ENCODE data around the gene MDC1. TPM values are rescaled to one million over a fixed set of nuclear protein-coding genes. Genes with fewer than 3 reads are reported as not detected.

Gene MDC1
- total RNA-seq, 1 donor from 2014 or later, result 58.5 TPM

DNA sequence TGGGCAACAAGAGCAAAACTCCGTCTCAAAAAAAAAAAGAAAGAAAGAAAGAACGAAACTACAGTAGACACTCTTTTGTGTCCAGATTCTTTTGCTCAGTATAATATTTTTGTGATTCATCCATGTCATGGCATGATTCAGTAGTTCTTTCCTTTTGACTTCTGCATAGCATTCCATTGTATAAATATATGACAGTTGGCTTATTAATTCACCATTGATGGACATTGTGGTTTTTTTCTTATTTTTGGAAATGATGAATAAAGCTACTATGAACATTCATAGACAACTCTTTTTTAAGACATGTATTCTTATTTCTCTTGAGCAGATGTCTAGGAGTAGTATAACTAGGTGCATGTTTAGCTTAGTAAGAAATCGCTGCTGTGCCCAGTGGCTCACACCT lies 37.5 kb upstream of the MDC1 start:
- Mint-ChIP-seq H3K4me3 (ENCODE audit: low read depth) (no peak overlapping the region), H3K4me1 (ENCODE audit: low read depth) (peaks cover 14% of the 10 kb centered on the region), H3K36me3 (ENCODE audit: insufficient read depth) (no peaks in the 10 kb centered on the region), H3K27ac (no peak overlapping the region), H3K9me3 (ENCODE audit: low read depth) (no peaks in the 10 kb centered on the region), H3K27me3 (no peaks in the 10 kb centered on the region)
- TF ChIP-seq, protein P1, sequence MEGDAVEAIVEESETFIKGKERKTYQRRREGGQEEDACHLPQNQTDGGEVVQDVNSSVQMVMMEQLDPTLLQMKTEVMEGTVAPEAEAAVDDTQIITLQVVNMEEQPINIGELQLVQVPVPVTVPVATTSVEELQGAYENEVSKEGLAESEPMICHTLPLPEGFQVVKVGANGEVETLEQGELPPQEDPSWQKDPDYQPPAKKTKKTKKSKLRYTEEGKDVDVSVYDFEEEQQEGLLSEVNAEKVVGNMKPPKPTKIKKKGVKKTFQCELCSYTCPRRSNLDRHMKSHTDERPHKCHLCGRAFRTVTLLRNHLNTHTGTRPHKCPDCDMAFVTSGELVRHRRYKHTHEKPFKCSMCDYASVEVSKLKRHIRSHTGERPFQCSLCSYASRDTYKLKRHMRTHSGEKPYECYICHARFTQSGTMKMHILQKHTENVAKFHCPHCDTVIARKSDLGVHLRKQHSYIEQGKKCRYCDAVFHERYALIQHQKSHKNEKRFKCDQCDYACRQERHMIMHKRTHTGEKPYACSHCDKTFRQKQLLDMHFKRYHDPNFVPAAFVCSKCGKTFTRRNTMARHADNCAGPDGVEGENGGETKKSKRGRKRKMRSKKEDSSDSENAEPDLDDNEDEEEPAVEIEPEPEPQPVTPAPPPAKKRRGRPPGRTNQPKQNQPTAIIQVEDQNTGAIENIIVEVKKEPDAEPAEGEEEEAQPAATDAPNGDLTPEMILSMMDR (IDR thresholded peaks at IDR 0.05; ENCODE audit: unreplicated experiment), result no peak
- DNase-seq (ENCODE audit: low spot score, unreplicated experiment), result no peak

DNA sequence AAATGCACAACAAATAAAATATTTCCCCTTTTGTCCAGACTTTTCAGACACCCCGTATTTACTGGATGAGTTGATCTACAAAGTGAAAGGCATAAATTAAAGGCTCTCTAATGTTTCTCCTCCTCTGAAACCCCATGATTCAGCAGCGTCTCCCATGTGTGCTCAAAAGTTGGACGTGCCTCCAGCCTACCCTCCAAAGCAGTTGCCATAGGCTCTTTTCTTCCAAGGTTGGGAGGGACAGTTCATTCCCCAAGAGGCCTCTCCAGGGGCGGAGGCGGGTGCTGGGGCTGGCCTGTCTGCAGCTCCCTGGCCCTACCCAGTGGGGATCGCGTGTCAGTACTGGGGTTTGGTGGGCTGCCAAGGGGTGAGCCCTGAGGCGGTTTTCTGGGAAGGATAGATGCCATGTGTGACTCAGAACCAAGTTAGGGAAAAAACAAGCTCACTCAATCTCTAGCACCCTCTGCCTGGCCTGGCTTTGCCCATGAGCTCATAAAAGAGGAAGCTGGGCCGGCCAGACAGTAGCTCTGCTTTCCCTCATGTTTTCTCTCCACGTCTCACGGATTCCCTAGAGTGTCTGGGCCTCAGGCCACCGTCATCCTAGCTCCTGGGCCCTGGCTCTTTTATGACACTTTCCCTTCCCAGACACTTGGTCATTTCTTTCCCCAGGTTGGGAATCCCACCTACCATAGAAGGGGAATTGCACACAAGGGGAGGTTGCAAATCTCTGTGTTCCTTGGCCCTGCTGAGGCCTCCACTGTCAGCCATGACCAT lies 35.3 kb upstream of the MDC1 start:
- peaks cover 27% of the 10 kb centered on the region for H3K4me1 Mint-ChIP-seq (ENCODE audit: low read depth)
- no peak for DNase-seq (ENCODE audit: low spot score, unreplicated experiment)
- TF ChIP-seq, protein P1 (IDR thresholded peaks at IDR 0.05; ENCODE audit: unreplicated experiment), result no peak
- no peak overlapping the region for H3K4me3 Mint-ChIP-seq (ENCODE audit: low read depth)
- H3K27ac Mint-ChIP-seq, result no peak overlapping the region
- H3K27me3 Mint-ChIP-seq, result no peaks in the 10 kb centered on the region
- no peaks in the 10 kb centered on the region for H3K36me3 Mint-ChIP-seq (ENCODE audit: insufficient read depth)
- no peaks in the 10 kb centered on the region for H3K9me3 Mint-ChIP-seq (ENCODE audit: low read depth)

DNA sequence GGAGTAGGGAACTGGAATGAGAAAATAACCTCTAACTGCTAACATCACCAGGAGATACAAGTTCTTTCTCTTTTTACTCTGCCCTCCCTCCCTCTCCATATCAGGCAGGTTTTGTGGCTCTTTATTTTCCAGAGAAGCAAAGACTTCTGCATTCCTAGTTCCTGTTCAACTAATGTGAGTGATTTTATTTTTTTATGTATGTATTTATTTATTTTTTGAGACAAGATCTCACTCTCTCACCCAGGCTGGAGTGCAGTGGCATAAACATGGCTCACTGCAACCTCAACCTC lies 33.2 kb upstream of the MDC1 start:
- DNase-seq (ENCODE audit: low spot score, unreplicated experiment), result no peak
- H3K27ac Mint-ChIP-seq, result peak overlapping the region; percentile 97
- no peaks in the 10 kb centered on the region for H3K36me3 Mint-ChIP-seq (ENCODE audit: insufficient read depth)
- peaks cover 28% of the 10 kb centered on the region for H3K4me1 Mint-ChIP-seq (ENCODE audit: low read depth)
- no peak overlapping the region for H3K4me3 Mint-ChIP-seq (ENCODE audit: low read depth)
- TF ChIP-seq, protein P1 (IDR thresholded peaks at IDR 0.05; ENCODE audit: unreplicated experiment), result no peak
- no peaks in the 10 kb centered on the region for H3K9me3 Mint-ChIP-seq (ENCODE audit: low read depth)
- no peaks in the 10 kb centered on the region for H3K27me3 Mint-ChIP-seq

DNA sequence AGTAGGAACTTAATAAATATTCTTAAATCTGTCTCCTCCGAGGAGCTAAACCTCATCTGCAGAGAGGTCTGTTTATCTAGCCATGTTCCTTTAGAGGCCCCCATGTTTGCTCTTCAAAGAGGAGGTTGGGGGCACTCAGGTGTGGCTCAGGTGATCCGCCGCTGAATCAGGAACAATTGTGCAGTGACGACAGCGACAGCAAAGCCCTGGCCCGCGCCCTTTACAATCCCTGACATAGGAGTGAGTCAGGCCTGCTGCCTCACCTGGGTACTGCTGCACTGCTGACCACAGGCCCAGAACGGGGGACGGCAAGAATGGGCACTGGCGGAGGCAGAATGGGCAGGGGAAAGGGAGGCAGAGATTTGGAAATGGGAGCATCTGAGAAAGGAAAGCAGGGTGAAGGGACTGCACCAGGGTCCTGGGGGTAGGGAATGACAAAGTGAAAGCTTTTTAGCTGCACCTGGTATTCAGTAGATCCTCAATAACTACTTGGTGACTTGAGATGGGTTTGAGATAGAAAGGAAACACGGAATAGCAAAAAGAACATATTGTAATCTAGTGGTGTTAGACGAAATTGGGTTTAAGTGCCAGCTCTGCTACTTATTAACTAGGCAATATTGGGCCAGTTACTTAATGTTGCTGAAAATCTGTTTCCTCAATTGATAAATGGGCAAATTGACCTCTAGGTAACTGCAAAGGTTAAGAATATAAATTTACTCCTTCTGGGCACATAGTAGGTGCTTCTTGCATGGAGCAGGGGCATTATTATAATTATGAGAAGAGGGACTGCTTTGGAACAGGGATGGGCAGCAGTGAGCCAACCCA lies 32.7 kb upstream of the MDC1 start:
- DNase-seq (ENCODE audit: low spot score, unreplicated experiment), result peak; percentile 36
- peaks cover 28% of the 10 kb centered on the region for H3K4me1 Mint-ChIP-seq (ENCODE audit: low read depth)
- no peaks in the 10 kb centered on the region for H3K36me3 Mint-ChIP-seq (ENCODE audit: insufficient read depth)
- TF ChIP-seq, protein P1 (IDR thresholded peaks at IDR 0.05; ENCODE audit: unreplicated experiment), result no peak
- no peaks in the 10 kb centered on the region for H3K27me3 Mint-ChIP-seq
- peak overlapping the region; percentile 97 for H3K27ac Mint-ChIP-seq
- H3K4me3 Mint-ChIP-seq (ENCODE audit: low read depth), result peak overlapping the region; percentile 30
- H3K9me3 Mint-ChIP-seq (ENCODE audit: low read depth), result no peaks in the 10 kb centered on the region

DNA sequence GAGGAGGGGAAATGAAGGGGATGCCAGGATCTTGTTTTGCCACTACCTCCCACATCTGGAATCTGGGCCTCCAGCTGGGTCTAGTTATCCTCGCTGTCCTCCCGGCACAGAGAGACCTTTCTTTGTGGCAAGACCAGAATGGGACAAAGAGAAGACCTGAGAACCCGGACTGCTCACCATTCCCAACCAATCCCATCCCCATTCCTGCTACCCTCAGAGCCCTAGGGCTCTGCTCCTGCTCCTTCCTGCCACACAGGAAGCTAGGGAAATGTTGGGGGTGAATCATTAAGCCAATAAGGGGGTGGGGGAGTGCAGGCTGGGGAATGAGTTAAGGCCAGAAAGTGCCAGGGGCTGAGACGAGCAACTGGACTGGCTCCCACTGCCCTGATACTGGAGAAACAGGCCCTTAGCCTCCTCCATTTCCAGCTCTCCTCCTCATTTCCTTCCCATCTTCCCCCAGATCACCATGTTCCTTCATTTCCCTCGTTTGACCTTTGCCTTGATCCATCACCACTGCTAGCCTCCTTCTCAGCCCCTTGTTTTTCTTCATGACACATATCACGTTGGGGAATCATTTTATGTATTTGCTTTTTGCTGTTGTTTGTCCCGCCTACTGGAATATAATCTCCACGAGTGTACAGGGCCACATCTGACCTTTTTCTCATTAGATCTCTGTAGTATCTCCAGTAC lies 31.9 kb upstream of the MDC1 start:
- no peaks in the 10 kb centered on the region for H3K36me3 Mint-ChIP-seq (ENCODE audit: insufficient read depth)
- no peaks in the 10 kb centered on the region for H3K27me3 Mint-ChIP-seq
- H3K9me3 Mint-ChIP-seq (ENCODE audit: low read depth), result no peaks in the 10 kb centered on the region
- H3K4me1 Mint-ChIP-seq (ENCODE audit: low read depth), result peaks cover 30% of the 10 kb centered on the region
- no peak overlapping the region for H3K4me3 Mint-ChIP-seq (ENCODE audit: low read depth)
- peak overlapping the region; percentile 97 for H3K27ac Mint-ChIP-seq
- DNase-seq (ENCODE audit: low spot score, unreplicated experiment), result no peak
- TF ChIP-seq, protein P1 (IDR thresholded peaks at IDR 0.05; ENCODE audit: unreplicated experiment), result no peak

Data from progenitor cell of endocrine pancreas (in vitro differentiated cells).